HEK293 (cell line): Measurements from ENCODE around the gene TTL.

Experiments used
- CTCF ChIA-PET: fragments of 350-600 bp; formaldehyde crosslinking; extraction: SDS; loops from one replicate; lab custom pipeline; 2021; ENCODE audit warnings: antibody characterized with exemption; lab: Yijun Ruan, JAX
- POLR2A ChIA-PET: fragments of 300-600 bp; formaldehyde crosslinking; extraction: SDS; loops from one replicate; lab custom pipeline; 2020; ENCODE audit warnings: antibody characterized with exemption, inconsistent platforms; lab: Yijun Ruan, JAX
- H3K27ac ChIP-seq: fragments of 200-500 bp; sonication (Bioruptor generic); 2 replicates; pipeline ENCODE4 v1.5.1; 2014; ENCODE audit warnings: low read depth, low read length, control low read depth, inconsistent platforms; ENCODE audit errors: extremely low read depth
- H3K36me3 ChIP-seq, 2 experiments: fragments of 200-500 bp in 1 of 2; sonication (Bioruptor generic) in 1 of 2; 1 replicate in 1 of 2; 2 replicates in 1 of 2; pipeline ENCODE4 v1.5.1; 2014 to 2017; ENCODE audit warnings: inconsistent platforms in 2 of 2, low read length in 2 of 2; ENCODE audit not compliant: control insufficient read depth in 2 of 2, insufficient read depth in 1 of 2
- H3K4me1 ChIP-seq: fragments of 200-500 bp; sonication (Bioruptor generic); 2 replicates; pipeline ENCODE4 v1.5.1; 2014; ENCODE audit warnings: mild to moderate bottlenecking, low read length, inconsistent platforms; ENCODE audit not compliant: control insufficient read depth, insufficient read depth
- H3K4me3 ChIP-seq: 2 replicates; pipeline ENCODE4 v1.5.1; 2011; ENCODE audit warnings: low read depth, mild to moderate bottlenecking, control low read depth, low read length, moderate library complexity
- H3K9me3 ChIP-seq: fragments of 200-500 bp; sonication (Bioruptor generic); 2 replicates; pipeline ENCODE4 v1.5.1; 2014; ENCODE audit warnings: low read depth, low read length, inconsistent platforms; ENCODE audit not compliant: control insufficient read depth, insufficient read depth
- CTCF ChIP-seq: fragments of 450-650 bp; formaldehyde crosslinking; IDR thresholded peaks from 2 replicates; pipeline ENCODE4 v1.5.1; 2016; ENCODE audit warnings: missing biosample characterization, missing genetic modification characterization
- GLIS1 ChIP-seq: fragments of 450-650 bp; formaldehyde crosslinking; IDR thresholded peaks from 2 replicates; pipeline ENCODE4 v1.5.1; 2016; ENCODE audit warnings: missing biosample characterization, missing genetic modification characterization
- KLF7 ChIP-seq: fragments of 450-650 bp; formaldehyde crosslinking; IDR thresholded peaks from 2 replicates; pipeline ENCODE4 v1.5.1; 2016; ENCODE audit warnings: missing biosample characterization, missing genetic modification characterization, borderline replicate concordance
- KLF8 ChIP-seq: fragments of 450-650 bp; formaldehyde crosslinking; IDR thresholded peaks from 2 replicates; pipeline ENCODE4 v1.5.1; 2016; ENCODE audit warnings: missing biosample characterization, missing genetic modification characterization
- MYNN ChIP-seq: fragments of 450-650 bp; formaldehyde crosslinking; IDR thresholded peaks from 2 replicates; pipeline ENCODE4 v1.5.1; 2016; ENCODE audit warnings: missing biosample characterization, missing genetic modification characterization, borderline replicate concordance
- SALL2 ChIP-seq: fragments of 450-650 bp; formaldehyde crosslinking; IDR thresholded peaks from 2 replicates; pipeline ENCODE4 v1.5.0; 2017; ENCODE audit warnings: missing biosample characterization, mild to moderate bottlenecking, missing genetic modification characterization, borderline replicate concordance
- ZBTB1 ChIP-seq: fragments of 450-650 bp; formaldehyde crosslinking; IDR thresholded peaks from 2 replicates; pipeline ENCODE4 v1.5.1; 2016; ENCODE audit warnings: missing biosample characterization, missing genetic modification characterization
- ZBTB10 ChIP-seq: fragments of 450-650 bp; formaldehyde crosslinking; IDR thresholded peaks from 2 replicates; pipeline ENCODE4 v1.5.1; 2016; ENCODE audit warnings: missing biosample characterization, missing genetic modification characterization
- ZBTB20 ChIP-seq: fragments of 450-650 bp; formaldehyde crosslinking; IDR thresholded peaks from 2 replicates; pipeline ENCODE4 v1.5.1; 2016; ENCODE audit warnings: missing biosample characterization, missing genetic modification characterization
- ZFHX2 ChIP-seq: fragments of 450-650 bp; formaldehyde crosslinking; conservative IDR thresholded peaks from 2 replicates; pipeline ENCODE4 v1.5.1; 2016; ENCODE audit warnings: missing biosample characterization, missing genetic modification characterization
- ZFP41 ChIP-seq: fragments of 450-650 bp; formaldehyde crosslinking; IDR thresholded peaks from 2 replicates; pipeline ENCODE4 v1.5.1; 2016; ENCODE audit warnings: missing biosample characterization, missing genetic modification characterization, borderline replicate concordance
- ZNF10 ChIP-seq: fragments of 450-650 bp; formaldehyde crosslinking; IDR thresholded peaks from 2 replicates; pipeline ENCODE4 v1.5.1; 2017; ENCODE audit warnings: missing biosample characterization, missing genetic modification characterization
- ZNF140 ChIP-seq: fragments of 450-650 bp; formaldehyde crosslinking; IDR thresholded peaks from 2 replicates; pipeline ENCODE4 v1.5.1; 2016; ENCODE audit warnings: missing biosample characterization, missing genetic modification characterization
- ZNF423 ChIP-seq: fragments of 450-650 bp; formaldehyde crosslinking; IDR thresholded peaks from 2 replicates; pipeline ENCODE4 v1.5.1; 2016; ENCODE audit warnings: missing biosample characterization, missing genetic modification characterization
- ZNF521 ChIP-seq: fragments of 450-650 bp; formaldehyde crosslinking; IDR thresholded peaks from 2 replicates; pipeline ENCODE4 v1.5.1; 2017; ENCODE audit warnings: missing biosample characterization, mild to moderate bottlenecking, missing genetic modification characterization
- ZNF529 ChIP-seq: fragments of 450-650 bp; formaldehyde crosslinking; IDR thresholded peaks from 2 replicates; pipeline ENCODE4 v1.5.1; 2017; ENCODE audit warnings: missing genetic modification characterization, missing biosample characterization; ENCODE audit not compliant: insufficient replicate concordance
- ZNF580 ChIP-seq: fragments of 450-650 bp; formaldehyde crosslinking; IDR thresholded peaks from 2 replicates; pipeline ENCODE4 v1.5.1; 2016; ENCODE audit warnings: missing biosample characterization, missing genetic modification characterization
- ZNF777 ChIP-seq: fragments of 450-650 bp; formaldehyde crosslinking; IDR thresholded peaks from 2 replicates; pipeline ENCODE4 v1.5.1; 2017; ENCODE audit warnings: missing biosample characterization, missing genetic modification characterization, borderline replicate concordance
- ZNF837 ChIP-seq: fragments of 450-650 bp; formaldehyde crosslinking; IDR thresholded peaks from 2 replicates; pipeline ENCODE4 v1.5.1; 2016; ENCODE audit warnings: missing biosample characterization, missing genetic modification characterization
- ZXDB ChIP-seq: fragments of 450-650 bp; formaldehyde crosslinking; IDR thresholded peaks from 2 replicates; pipeline ENCODE4 v1.5.1; 2016; ENCODE audit warnings: missing biosample characterization, missing genetic modification characterization
- TF ChIP-seq, protein P1 (sequence below): fragments of 450-650 bp; formaldehyde crosslinking; IDR thresholded peaks from 2 replicates; pipeline ENCODE4; 2016; ENCODE audit warnings: missing biosample characterization, missing genetic modification characterization
- TF ChIP-seq, protein P2 (sequence below): fragments of 450-650 bp; formaldehyde crosslinking; optimal IDR thresholded peaks from 2 replicates; pipeline ENCODE3; 2016; ENCODE audit warnings: missing biosample characterization, mild to moderate bottlenecking, missing genetic modification characterization
- TF ChIP-seq, protein P3 (sequence below): fragments of 450-650 bp; formaldehyde crosslinking; IDR thresholded peaks from 2 replicates; pipeline ENCODE4 v1.5.0; 2017; ENCODE audit warnings: missing biosample characterization, missing genetic modification characterization, borderline replicate concordance
- TF ChIP-seq, protein P4 (sequence below): fragments of 450-650 bp; formaldehyde crosslinking; IDR thresholded peaks from 2 replicates; pipeline ENCODE4 v1.5.1; 2016; ENCODE audit warnings: missing biosample characterization, missing genetic modification characterization, borderline replicate concordance

TTL gene

DNA sequence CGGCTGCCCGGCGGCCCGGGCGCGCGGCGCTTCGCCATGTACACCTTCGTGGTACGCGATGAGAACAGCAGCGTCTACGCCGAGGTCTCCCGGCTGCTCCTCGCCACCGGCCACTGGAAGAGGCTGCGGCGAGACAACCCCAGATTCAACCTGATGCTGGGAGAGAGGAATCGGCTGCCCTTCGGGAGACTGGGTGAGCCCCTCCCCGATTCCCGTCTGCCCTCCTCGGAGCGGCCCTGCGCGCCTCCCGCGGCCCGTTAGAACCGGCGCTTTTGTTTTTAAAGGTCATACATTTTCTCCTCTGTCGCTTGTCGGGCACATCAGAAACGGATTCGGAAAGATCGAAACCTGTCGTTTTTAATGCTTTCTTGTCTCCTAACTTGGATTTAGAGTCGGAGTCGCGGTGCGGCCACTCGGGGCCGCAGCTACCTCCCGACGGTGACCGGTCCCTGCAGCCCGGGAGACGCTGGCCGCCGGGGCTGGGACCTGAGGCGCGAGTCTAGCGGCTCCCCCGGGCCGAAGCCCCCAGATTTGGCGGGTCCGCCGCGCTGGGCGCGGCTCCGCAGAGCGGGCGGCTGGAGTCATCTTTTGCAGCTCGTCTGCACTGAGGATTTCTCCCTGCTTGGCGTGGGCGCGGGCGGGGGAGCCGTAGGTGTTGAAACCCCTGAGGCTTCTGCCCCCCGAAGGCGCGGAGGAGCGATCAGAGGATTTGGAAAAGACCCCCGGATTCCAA is 519 bp downstream of the TTL start:
- CTCF ChIA-PET: interaction anchor here (0.7 to 1.5 kb wide), 2 partner anchors 93 to 244 kb away, joined by 3 to 4 read pairs; no protein-coding TSS in a partner anchor
- POLR2A ChIA-PET: interaction anchor here (1.0 kb wide), 1 partner anchor 12 kb away, joined by 3 read pairs; no protein-coding TSS in a partner anchor
- TF ChIP-seq ZNF580 (tag by site-specific recombination): no peak
- no peak for TF ChIP-seq SALL2 (tag by site-specific recombination)
- TF ChIP-seq KLF7 (tag by site-specific recombination): no peak
- no peak for TF ChIP-seq MYNN (tag by site-specific recombination)
- TF ChIP-seq ZBTB1: no peak
- TF ChIP-seq ZBTB20 (tag by site-specific recombination): peak; percentile 58; the same call in 1 of the 2 replicates
- TF ChIP-seq ZNF529 (tag by site-specific recombination): no peak
- peak; percentile 79 for TF ChIP-seq ZFHX2 (tag by site-specific recombination)
- 0 out of 2 replicates have a peak, but pooled peaks have one; percentile 16 for TF ChIP-seq KLF8 (tag by site-specific recombination)
- TF ChIP-seq CTCF (tag by site-specific recombination): no peak
- no peak for TF ChIP-seq ZNF837 (tag by site-specific recombination)
- TF ChIP-seq ZBTB10: no peak
- TF ChIP-seq ZFP41: no peak
- TF ChIP-seq, protein P1, sequence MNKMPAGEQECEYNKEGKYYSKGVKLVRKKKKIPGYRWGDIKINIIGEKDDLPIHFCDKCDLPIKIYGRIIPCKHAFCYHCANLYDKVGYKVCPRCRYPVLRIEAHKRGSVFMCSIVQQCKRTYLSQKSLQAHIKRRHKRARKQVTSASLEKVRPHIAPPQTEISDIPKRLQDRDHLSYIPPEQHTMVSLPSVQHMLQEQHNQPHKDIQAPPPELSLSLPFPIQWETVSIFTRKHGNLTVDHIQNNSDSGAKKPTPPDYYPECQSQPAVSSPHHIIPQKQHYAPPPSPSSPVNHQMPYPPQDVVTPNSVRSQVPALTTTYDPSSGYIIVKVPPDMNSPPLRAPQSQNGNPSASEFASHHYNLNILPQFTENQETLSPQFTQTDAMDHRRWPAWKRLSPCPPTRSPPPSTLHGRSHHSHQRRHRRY (tag by site-specific recombination): no peak
- peak; percentile 8; the same call in 1 of the 2 replicates for TF ChIP-seq GLIS1 (tag by site-specific recombination)
- no peak for TF ChIP-seq ZNF10
- no peak for TF ChIP-seq ZNF521 (tag by site-specific recombination)
- no peak for TF ChIP-seq ZNF423 (tag by site-specific recombination)
- TF ChIP-seq, protein P2, sequence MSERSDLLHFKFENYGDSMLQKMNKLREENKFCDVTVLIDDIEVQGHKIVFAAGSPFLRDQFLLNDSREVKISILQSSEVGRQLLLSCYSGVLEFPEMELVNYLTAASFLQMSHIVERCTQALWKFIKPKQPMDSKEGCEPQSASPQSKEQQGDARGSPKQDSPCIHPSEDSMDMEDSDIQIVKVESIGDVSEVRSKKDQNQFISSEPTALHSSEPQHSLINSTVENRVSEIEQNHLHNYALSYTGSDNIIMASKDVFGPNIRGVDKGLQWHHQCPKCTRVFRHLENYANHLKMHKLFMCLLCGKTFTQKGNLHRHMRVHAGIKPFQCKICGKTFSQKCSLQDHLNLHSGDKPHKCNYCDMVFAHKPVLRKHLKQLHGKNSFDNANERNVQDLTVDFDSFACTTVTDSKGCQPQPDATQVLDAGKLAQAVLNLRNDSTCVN (tag by site-specific recombination): peak; percentile 67
- TF ChIP-seq, protein P3, sequence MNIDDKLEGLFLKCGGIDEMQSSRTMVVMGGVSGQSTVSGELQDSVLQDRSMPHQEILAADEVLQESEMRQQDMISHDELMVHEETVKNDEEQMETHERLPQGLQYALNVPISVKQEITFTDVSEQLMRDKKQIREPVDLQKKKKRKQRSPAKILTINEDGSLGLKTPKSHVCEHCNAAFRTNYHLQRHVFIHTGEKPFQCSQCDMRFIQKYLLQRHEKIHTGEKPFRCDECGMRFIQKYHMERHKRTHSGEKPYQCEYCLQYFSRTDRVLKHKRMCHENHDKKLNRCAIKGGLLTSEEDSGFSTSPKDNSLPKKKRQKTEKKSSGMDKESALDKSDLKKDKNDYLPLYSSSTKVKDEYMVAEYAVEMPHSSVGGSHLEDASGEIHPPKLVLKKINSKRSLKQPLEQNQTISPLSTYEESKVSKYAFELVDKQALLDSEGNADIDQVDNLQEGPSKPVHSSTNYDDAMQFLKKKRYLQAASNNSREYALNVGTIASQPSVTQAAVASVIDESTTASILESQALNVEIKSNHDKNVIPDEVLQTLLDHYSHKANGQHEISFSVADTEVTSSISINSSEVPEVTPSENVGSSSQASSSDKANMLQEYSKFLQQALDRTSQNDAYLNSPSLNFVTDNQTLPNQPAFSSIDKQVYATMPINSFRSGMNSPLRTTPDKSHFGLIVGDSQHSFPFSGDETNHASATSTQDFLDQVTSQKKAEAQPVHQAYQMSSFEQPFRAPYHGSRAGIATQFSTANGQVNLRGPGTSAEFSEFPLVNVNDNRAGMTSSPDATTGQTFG (tag by site-specific recombination): no peak
- no peak for TF ChIP-seq ZNF140 (tag by site-specific recombination)
- TF ChIP-seq, protein P4, sequence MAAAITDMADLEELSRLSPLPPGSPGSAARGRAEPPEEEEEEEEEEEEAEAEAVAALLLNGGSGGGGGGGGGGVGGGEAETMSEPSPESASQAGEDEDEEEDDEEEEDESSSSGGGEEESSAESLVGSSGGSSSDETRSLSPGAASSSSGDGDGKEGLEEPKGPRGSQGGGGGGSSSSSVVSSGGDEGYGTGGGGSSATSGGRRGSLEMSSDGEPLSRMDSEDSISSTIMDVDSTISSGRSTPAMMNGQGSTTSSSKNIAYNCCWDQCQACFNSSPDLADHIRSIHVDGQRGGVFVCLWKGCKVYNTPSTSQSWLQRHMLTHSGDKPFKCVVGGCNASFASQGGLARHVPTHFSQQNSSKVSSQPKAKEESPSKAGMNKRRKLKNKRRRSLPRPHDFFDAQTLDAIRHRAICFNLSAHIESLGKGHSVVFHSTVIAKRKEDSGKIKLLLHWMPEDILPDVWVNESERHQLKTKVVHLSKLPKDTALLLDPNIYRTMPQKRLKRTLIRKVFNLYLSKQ (tag by site-specific recombination): no peak
- TF ChIP-seq ZNF777 (tag by site-specific recombination): no peak
- 0 out of 2 replicates have a peak, but pooled peaks have one; percentile 4 for TF ChIP-seq ZXDB (tag by site-specific recombination)

More for the DNA sequence above, 519 bp downstream of the TTL start:
- no peaks in the 10 kb centered on the region for H3K9me3 ChIP-seq
- peaks cover 0 to 22% of the 10 kb centered on the region in 2 experiments; a peak in 2 of 3 replicates for H3K36me3 ChIP-seq
- peak overlapping the region; percentile 83 for H3K4me3 ChIP-seq
- H3K27ac ChIP-seq: peak overlapping the region; percentile 76
- H3K4me1 ChIP-seq: peaks cover 3% of the 10 kb centered on the region; the same call in 1 of the 2 replicates
